Measurements from ENCODE around the gene SUCLG2.

DNA sequence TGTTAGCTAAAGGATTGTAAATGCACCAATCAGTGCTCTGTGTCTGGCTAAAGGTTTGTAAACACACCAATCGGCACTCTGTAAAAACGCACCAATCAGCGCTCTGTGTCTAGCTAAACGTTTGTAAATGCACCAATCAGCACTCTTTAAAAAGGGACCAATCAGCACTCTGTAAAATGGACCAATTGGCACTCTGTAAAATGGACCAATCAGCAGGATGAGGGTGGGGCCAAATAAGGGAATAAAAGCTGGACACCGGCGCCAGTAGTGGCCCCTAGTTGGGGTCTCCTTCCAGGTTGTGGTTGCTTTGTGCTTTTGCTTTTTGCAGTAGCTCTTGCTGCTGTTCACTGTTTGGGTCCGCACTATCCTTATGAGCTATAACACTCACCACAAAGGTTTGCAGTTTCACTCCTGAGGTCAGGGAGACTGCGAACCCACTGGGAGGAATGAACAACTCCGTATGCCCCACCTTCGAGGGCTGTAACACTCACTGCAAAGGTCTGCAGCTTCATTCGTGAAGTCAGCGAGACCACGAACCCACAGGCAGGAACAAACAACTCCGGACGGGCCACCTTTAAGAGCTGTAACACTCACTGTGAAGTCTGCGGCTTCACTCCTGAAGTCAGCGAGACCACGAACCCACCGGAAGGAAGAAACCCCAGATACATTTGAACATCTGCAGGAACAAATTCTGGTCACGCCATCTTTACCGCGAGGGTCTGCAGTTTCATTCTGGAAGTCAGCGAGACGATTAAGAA is 1.1 kb upstream of the SUCLG2 start:
- TF ChIP-seq, protein P1, sequence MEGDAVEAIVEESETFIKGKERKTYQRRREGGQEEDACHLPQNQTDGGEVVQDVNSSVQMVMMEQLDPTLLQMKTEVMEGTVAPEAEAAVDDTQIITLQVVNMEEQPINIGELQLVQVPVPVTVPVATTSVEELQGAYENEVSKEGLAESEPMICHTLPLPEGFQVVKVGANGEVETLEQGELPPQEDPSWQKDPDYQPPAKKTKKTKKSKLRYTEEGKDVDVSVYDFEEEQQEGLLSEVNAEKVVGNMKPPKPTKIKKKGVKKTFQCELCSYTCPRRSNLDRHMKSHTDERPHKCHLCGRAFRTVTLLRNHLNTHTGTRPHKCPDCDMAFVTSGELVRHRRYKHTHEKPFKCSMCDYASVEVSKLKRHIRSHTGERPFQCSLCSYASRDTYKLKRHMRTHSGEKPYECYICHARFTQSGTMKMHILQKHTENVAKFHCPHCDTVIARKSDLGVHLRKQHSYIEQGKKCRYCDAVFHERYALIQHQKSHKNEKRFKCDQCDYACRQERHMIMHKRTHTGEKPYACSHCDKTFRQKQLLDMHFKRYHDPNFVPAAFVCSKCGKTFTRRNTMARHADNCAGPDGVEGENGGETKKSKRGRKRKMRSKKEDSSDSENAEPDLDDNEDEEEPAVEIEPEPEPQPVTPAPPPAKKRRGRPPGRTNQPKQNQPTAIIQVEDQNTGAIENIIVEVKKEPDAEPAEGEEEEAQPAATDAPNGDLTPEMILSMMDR (IDR thresholded peaks at IDR 0.05): no peak
- TF ChIP-seq POLR2A (IDR thresholded peaks at IDR 0.05): no peak
